ENCODE results near the gene DIAPH1. TPM values are rescaled to one million over a fixed set of nuclear protein-coding genes. Genes with fewer than 3 reads are reported as not detected.

Gene DIAPH1
- total RNA-seq, 1 experiment from 2014 or later: 142 TPM

- POLR2A ChIA-PET: no interaction called here
- DNase-seq (ENCODE audit: low read depth, low spot score): peak; percentile 35
- no peak overlapping the region for H2AFZ ChIP-seq (ENCODE audit: low read depth, low read length, poor library complexity, severe bottlenecking)
- ATAC-seq: no peak
- peaks cover 0 to 40% of the 10 kb centered on the region in 2 experiments; a peak in 3 of 4 replicates for H3K36me3 ChIP-seq (ENCODE audit: control insufficient read depth in 1 of 2, insufficient read depth in 2 of 2, low read length in 2 of 2)
- peaks cover 76% of the 10 kb centered on the region for H3K79me2 ChIP-seq (ENCODE audit: insufficient read depth, low read length)
- H3K27me3 ChIP-seq (ENCODE audit: insufficient read depth, low read length): no peaks in the 10 kb centered on the region
- H3K9me3 ChIP-seq (ENCODE audit: control insufficient read depth in 1 of 2, insufficient read depth in 1 of 2, low read depth in 1 of 2, low read length in 2 of 2): no peaks in the 10 kb centered on the region; a peak in 1 of 4 replicates
- no TSS peak for BruUV-seq (replicated peaks)
- no peak overlapping the region for H3K27ac ChIP-seq (ENCODE audit: low read depth, low read length)
- H3K4me1 ChIP-seq (ENCODE audit: control insufficient read depth in 1 of 2, insufficient read depth in 2 of 2, low read length in 2 of 2): no peaks in the 10 kb centered on the region
- intact Hi-C loops (cut with micrococcal nuclease): no loop called here
- no peak overlapping the region for H3K9ac ChIP-seq (ENCODE audit: low read length)
- CTCF ChIA-PET: interaction anchor here (0.6 to 2.0 kb wide), 3 partner anchors 20 to 45 kb away, joined by 3 to 5 read pairs (median 3); no protein-coding TSS in a partner anchor
- no peaks in the 10 kb centered on the region for H3K9me2 ChIP-seq (ENCODE audit: insufficient read depth)
- TF ChIP-seq SRF (IDR thresholded peaks at IDR 0.05; ENCODE audit: low read depth) (no peak), CBX3 (IDR thresholded peaks at IDR 0.05; ENCODE audit: low read depth) (0 out of 2 replicates have a peak, but pooled peaks have one; percentile 28)
- no peak overlapping the region for H3K4me2 ChIP-seq (ENCODE audit: low read length)
- H4K20me1 ChIP-seq (ENCODE audit: insufficient read depth): no peaks in the 10 kb centered on the region
- H3K4me3 ChIP-seq (replicated peaks in 1 of 2; ENCODE audit: low read depth in 1 of 2, low read length in 2 of 2): no peak overlapping the region
- RAD21 ChIA-PET (ENCODE audit: low non-redundant PET in 1 of 2, low total read pairs in 2 of 2, uncharacterized antibody in 2 of 2, unreplicated experiment in 2 of 2): no interaction called here
Observed at GRCh38 chr5:141547488-141547887, 71.3 kb downstream of the DIAPH1 start.

- DNase-seq (ENCODE audit: low read depth, low spot score) (no peak), ATAC-seq (no peak)
- H3K4me3 ChIP-seq (replicated peaks in 1 of 2; ENCODE audit: low read depth in 1 of 2, low read length in 2 of 2): no peak overlapping the region
- POLR2A ChIA-PET: no interaction called here
- RAD21 ChIA-PET (ENCODE audit: low non-redundant PET in 1 of 2, low total read pairs in 2 of 2, uncharacterized antibody in 2 of 2, unreplicated experiment in 2 of 2): no interaction called here
- CTCF ChIA-PET: interaction anchor here (1.0 kb wide), 1 partner anchor 21 kb away, joined by 3 read pairs; no protein-coding TSS in a partner anchor
- H3K4me2 ChIP-seq (ENCODE audit: low read length): no peak overlapping the region
- intact Hi-C loops (cut with micrococcal nuclease): no loop called here
- no peaks in the 10 kb centered on the region for H4K20me1 ChIP-seq (ENCODE audit: insufficient read depth)
- BruUV-seq (replicated peaks): no TSS peak
- H3K36me3 ChIP-seq (ENCODE audit: control insufficient read depth in 1 of 2, insufficient read depth in 2 of 2, low read length in 2 of 2): peaks cover 0 to 16% of the 10 kb centered on the region in 2 experiments; a peak in 2 of 4 replicates
- no peak overlapping the region for H2AFZ ChIP-seq (ENCODE audit: low read depth, low read length, poor library complexity, severe bottlenecking)
- H3K9me2 ChIP-seq (ENCODE audit: insufficient read depth): no peaks in the 10 kb centered on the region
- H3K4me1 ChIP-seq (ENCODE audit: control insufficient read depth in 1 of 2, insufficient read depth in 2 of 2, low read length in 2 of 2): no peaks in the 10 kb centered on the region
- no peak overlapping the region for H3K9ac ChIP-seq (ENCODE audit: low read length)
- no peaks in the 10 kb centered on the region for H3K27me3 ChIP-seq (ENCODE audit: insufficient read depth, low read length)
- H3K27ac ChIP-seq (ENCODE audit: low read depth, low read length): no peak overlapping the region
- H3K79me2 ChIP-seq (ENCODE audit: insufficient read depth, low read length): peaks cover 36% of the 10 kb centered on the region
- no peaks in the 10 kb centered on the region; a peak in 1 of 4 replicates for H3K9me3 ChIP-seq (ENCODE audit: control insufficient read depth in 1 of 2, insufficient read depth in 1 of 2, low read depth in 1 of 2, low read length in 2 of 2)
- TF ChIP-seq POLR2A (IDR thresholded peaks at IDR 0.05; ENCODE audit: borderline replicate concordance, extremely low read depth, insufficient read depth, insufficient read length): no peak
- no peak for TF ChIP-seq JUND (IDR thresholded peaks at IDR 0.05)
- no peak for TF ChIP-seq ATF3 (IDR thresholded peaks at IDR 0.05)
- no peak for TF ChIP-seq CEBPB (IDR thresholded peaks at IDR 0.05; ENCODE audit: low read depth)
- TF ChIP-seq EZH2 (IDR thresholded peaks at IDR 0.05): no peak
- TF ChIP-seq EZH2phosphoT487 (IDR thresholded peaks at IDR 0.05; ENCODE audit: borderline replicate concordance): no peak
- no peak for TF ChIP-seq SRF (IDR thresholded peaks at IDR 0.05; ENCODE audit: low read depth)
- TF ChIP-seq FOSL1 (IDR thresholded peaks at IDR 0.05; ENCODE audit: low read depth): no peak
- no peak for TF ChIP-seq CBX3 (IDR thresholded peaks at IDR 0.05; ENCODE audit: low read depth)
- no peak for TF ChIP-seq POLR2AphosphoS5 (IDR thresholded peaks at IDR 0.05; ENCODE audit: low read depth, low read length)
- no peak for TF ChIP-seq ZBTB33 (IDR thresholded peaks at IDR 0.05; ENCODE audit: extremely low read depth, insufficient replicate concordance, low read length)
- TF ChIP-seq SP1 (IDR thresholded peaks at IDR 0.05; ENCODE audit: low read depth): no peak
Observed at GRCh38 chr5:141543053-141543452, 75.7 kb downstream of the DIAPH1 start.

Data from HCT116 (cell line).